Measurements from ENCODE around the gene PDCD11.

PDCD11 gene

GRCh38 chr10:103466734-103467133 is 70.3 kb downstream of the PDCD11 start:
- no peak overlapping the region for H3K4me3 ChIP-seq (ENCODE audit: low read length)
- TF ChIP-seq CTCF (conservative IDR thresholded peaks at IDR 0.05; ENCODE audit: low read depth, low read length): no peak
- no peak for DNase-seq (ENCODE audit: low read depth)

- no peak overlapping the region for H3K4me3 ChIP-seq (ENCODE audit: low read length)
- no peak for TF ChIP-seq CTCF (conservative IDR thresholded peaks at IDR 0.05; ENCODE audit: low read depth, low read length)
- DNase-seq (ENCODE audit: low read depth): no peak
Measured at GRCh38 chr10:103467406-103467805, 71.0 kb downstream of the PDCD11 start.

- no peak for DNase-seq (ENCODE audit: low read depth)
- no peak overlapping the region for H3K4me3 ChIP-seq (ENCODE audit: low read length)
- no peak for TF ChIP-seq CTCF (conservative IDR thresholded peaks at IDR 0.05; ENCODE audit: low read depth, low read length)
Measured at GRCh38 chr10:103469201-103469600, 72.8 kb downstream of the PDCD11 start.

GRCh38 chr10:103470761-103471653 is 74.6 kb downstream of the PDCD11 start:
- TF ChIP-seq CTCF (conservative IDR thresholded peaks at IDR 0.05; ENCODE audit: low read depth, low read length): no peak
- DNase-seq (ENCODE audit: low read depth): no peak
- H3K4me3 ChIP-seq (ENCODE audit: low read length): no peak overlapping the region

GRCh38 chr10:103472005-103472404 is 75.6 kb downstream of the PDCD11 start:
- no peak overlapping the region for H3K4me3 ChIP-seq (ENCODE audit: low read length)
- no peak for TF ChIP-seq CTCF (conservative IDR thresholded peaks at IDR 0.05; ENCODE audit: low read depth, low read length)

GRCh38 chr10:103473261-103473671 is 76.8 kb downstream of the PDCD11 start:
- TF ChIP-seq CTCF (conservative IDR thresholded peaks at IDR 0.05; ENCODE audit: low read depth, low read length): no peak

More at GRCh38 chr10:103472005-103472404, 75.6 kb downstream of the PDCD11 start:
- no peak for DNase-seq (ENCODE audit: low read depth)

GRCh38 chr10:103474077-103474476 is 77.7 kb downstream of the PDCD11 start:
- no peak for TF ChIP-seq CTCF (conservative IDR thresholded peaks at IDR 0.05; ENCODE audit: low read depth, low read length)

More at GRCh38 chr10:103473261-103473671, 76.8 kb downstream of the PDCD11 start:
- no peak overlapping the region for H3K4me3 ChIP-seq (ENCODE audit: low read length)
- no peak for DNase-seq (ENCODE audit: low read depth)

More at GRCh38 chr10:103474077-103474476, 77.7 kb downstream of the PDCD11 start:
- H3K4me3 ChIP-seq (ENCODE audit: low read length): no peak overlapping the region
- no peak for DNase-seq (ENCODE audit: low read depth)
